GM21576 (cell line): ENCODE results near the gene RBM20.
A peak's percentile ranks its signal among the peaks of the same experiment; 100 is the strongest.
"Not testable (repeated sequence)": the region's sequence is repeated elsewhere in the genome, so short reads cannot be mapped to it uniquely, and the experiment has no call there.

Source experiments
- ATAC-seq: cut with Tn5 transposase; IDR thresholded peaks from one replicate; pipeline ENCODE4 v1.9.1; 2021; ENCODE audit warnings: mild to moderate bottlenecking, moderate library complexity; ENCODE audit not compliant: unreplicated experiment

Gene RBM20

GRCh38 chr10:110625356-110625894 lies 18.7 kb upstream of the RBM20 start:
- no peak for ATAC-seq

- ATAC-seq = no peak
These were observed 17.9 kb upstream of the RBM20 start for GRCh38 chr10:110625951-110626855.

- ATAC-seq = no peak
These were observed 16.0 kb upstream of the RBM20 start for GRCh38 chr10:110628161-110628560.

- no peak for ATAC-seq
These were observed 14.4 kb upstream of the RBM20 start for GRCh38 chr10:110629680-110630191.

DNA sequence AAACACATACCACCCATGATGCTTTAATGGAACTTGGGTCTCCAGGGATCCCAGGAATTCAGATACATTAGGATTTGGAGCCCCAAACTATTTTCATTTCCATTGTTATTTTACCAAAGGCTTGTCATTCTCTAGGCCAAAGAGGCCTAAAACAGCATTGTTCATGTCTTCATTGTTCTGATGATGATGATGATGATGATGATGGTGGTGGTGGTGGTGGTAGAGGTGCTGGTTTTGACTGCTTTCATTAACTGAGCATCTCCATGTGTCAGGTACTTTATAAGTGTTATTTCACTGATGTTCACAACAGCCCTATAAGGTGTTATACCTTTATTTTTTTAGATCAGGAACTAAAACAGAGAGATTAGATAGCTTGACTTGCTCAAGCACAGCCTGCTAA lies 12.2 kb upstream of the RBM20 start:
- ATAC-seq = no peak

DNA sequence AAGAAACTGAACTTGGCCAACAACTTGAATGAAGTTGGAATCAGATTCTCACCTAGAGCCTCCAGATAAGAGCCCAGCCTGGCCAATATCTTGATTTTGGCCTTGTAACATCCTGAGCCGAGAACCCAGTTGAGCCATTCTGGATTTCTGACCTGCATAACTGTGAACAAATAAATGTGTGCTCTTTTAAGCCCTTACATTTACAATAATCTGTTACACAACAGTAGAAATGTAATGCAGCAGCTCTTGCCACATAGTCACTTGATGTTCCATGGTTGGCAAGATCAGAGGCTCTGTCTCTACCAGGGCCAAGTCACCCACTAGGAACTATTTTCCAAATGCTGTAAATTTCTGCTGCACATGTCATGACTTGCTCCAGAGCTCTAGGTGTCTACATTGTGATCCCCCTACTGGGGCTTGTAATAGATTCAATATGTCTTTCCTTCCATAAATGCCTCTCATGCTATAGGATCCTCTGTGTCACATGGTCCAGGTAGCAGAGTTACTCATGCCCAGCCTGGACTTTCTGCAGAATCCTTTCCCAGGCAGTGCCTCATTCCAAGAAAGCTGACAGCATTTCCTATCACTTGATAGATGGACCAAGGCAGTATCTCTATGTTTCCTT lies 11.4 kb upstream of the RBM20 start:
- ATAC-seq = no peak

GRCh38 chr10:110634527-110635209 lies 9.5 kb upstream of the RBM20 start:
- ATAC-seq = no peak

DNA sequence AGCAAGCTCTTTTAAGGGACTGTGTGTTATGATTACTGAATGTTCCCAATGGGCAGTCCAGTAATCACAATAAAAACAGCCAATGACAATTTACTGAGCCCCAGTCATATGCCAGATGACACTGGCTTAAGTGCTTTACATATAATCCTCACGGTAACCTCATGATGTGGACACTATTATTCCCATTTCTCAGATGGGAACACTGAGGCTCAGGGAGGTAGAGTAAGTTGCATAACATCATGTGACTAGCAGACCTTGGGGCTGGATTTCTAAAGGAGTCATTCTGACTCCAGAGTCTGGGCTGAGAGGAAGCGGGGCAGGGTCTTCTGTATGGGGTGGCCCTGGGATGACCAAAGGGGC lies 7.6 kb upstream of the RBM20 start:
- no peak for ATAC-seq

- no peak for ATAC-seq
These were observed 7.1 kb upstream of the RBM20 start for GRCh38 chr10:110636932-110637557.

- ATAC-seq = no peak
These were observed 6.5 kb upstream of the RBM20 start for GRCh38 chr10:110637558-110638053.

DNA sequence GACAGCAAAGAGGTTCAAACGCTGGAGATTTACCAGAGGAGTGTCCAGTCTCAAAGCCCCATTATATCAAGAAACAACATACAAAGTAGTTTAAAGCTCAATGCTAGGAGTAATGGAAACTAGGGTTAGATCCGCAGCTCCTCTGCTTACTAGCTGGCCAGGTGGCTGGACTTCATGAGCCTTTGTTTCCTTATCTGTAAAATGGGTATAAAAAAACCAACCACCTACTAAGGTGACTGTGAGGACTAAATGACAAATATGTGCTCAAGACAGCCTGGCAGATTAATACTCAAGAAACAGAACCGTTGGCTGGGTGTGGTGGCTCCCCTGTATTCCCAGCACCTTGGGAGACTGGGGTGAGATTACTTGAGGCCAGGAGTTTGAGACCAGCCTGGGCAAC lies 5.8 kb upstream of the RBM20 start:
- no peak for ATAC-seq

- not testable (repeated sequence) for ATAC-seq
These were observed 5.1 kb upstream of the RBM20 start for GRCh38 chr10:110639046-110639445.

DNA sequence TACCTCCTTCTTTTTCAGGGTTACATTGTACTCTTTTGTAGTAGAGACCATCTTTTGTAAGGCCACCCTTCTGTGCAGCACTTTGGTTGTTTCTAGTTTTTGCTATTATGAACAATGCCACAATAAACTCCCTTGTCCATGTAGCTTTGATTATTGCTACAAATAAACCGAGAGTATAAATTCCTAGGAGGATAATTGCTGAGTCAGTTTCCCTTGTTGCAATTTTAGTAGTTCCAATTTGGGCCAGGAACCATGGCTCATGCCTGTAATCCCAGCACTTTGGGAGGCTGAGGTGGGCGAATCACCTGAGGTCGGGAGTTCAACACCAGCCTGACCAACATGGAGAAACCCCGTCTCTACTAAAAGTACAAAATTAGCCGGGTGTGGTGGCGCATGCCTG lies 4.3 kb upstream of the RBM20 start:
- ATAC-seq = not testable (repeated sequence)

DNA sequence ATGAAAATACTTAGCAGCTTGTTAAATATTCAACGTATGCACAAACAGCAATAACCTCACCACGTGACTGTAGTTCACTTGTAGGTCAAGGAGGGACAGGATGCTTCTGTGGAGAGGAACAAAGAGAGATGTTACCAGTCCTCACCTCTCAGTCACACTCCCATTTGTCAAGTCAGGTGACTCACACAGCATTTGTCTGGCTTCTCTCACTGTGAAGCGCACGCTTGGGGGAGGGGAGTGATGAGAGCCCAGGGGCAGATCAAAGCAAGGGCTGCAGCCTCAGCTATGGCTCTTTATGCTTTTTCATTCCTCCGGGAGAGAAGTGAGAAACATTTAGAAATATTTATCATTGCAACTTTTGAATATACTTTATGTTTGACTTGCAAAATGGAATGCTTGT lies 2.9 kb upstream of the RBM20 start:
- peak; percentile 43 for ATAC-seq

DNA sequence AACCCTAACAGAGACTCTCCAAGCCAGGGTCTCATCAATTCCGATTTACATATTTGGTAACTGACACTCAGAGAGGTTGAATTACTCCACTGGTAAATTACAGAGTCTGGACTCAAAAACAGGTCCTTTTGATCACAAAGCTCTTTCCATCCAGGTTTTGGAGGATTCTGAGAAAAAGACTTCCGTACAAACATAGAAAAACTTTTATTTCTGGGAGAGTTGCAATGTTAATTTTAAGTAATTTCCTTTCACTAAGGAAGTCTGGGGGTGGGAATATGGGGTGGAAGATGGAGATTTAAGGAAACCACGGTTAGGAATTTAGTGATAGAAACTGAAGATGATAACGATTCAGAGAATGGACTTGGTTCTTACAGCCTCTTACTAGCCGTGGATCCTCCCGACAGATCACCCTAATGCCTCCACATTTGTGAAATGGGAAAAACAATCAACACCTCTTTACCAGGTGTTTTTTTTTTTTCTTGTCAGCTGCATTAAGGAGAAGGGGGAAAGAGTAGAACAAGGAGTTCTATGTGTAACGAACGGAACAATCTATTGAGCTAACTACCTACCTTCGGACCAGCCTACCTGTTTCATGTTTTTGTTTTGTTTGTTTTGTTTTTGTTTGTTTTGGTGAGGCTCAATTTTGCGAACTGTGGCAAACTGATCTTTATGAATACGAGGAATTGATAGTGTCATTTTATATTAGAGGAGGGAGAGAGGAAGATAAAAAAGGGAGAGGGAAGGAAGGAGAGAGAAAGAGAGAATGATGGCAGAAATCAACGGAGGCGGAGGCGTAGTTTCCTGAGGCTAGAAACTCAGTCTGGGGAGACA lies 1.7 kb upstream of the RBM20 start:
- no peak for ATAC-seq

GRCh38 chr10:110643035-110643652 lies 992 bp upstream of the RBM20 start:
- no peak for ATAC-seq

DNA sequence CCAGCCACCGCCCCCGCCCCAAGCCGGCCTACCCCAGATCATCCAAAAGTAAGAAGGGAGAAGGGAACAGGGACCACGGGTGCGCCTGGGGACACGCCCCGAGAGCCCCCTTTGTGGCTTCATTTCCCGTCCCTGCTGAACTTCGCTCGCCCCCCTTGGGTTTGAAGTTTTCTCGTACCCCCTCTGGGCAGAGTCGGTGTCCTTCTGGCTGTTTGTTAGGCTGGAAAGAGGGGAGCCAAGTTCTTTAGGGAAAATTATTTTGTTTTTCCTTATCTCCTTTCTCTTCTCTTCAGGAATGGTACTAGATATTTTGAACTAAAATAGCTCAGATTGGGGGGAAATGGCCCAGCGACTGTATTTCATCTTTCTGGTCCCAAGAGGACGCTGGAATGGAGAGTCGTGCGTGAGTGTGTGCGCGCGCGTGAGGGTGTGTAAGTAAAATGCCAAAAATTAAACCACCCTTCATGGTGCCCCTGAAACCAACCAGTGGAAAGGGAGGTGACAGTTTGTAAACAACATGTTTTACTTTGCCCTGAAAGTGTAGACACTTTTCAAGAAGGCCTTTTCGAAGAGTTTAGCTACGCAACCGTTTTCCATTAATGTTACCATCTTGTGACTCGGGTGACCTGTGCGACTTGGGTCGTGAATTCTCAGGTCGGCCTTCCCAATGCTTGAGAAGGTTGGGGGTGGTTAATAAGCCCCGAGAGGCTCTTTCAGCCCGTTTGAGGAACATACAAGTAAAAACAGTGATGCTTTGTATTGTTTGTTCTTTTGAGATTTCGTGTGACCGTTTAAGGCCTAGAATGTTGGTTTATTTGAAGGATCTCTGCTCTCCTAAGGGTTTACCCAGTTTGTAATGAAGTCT lies 694 bp downstream of the RBM20 start:
- ATAC-seq = no peak

- no peak for ATAC-seq
These were observed 2.4 kb downstream of the RBM20 start for GRCh38 chr10:110646417-110647135.
